Spleen (tissue), 7 donors: Measurements from ENCODE around the gene MIPEP.

Experiments used
- CTCF ChIP-seq, 11 experiments: fragments of 200-600 bp in 7 of 11; fragments of 450-650 bp in 4 of 11; sonication (generic) in 4 of 11; IDR thresholded peaks in 8 of 11; conservative IDR thresholded peaks in 3 of 11; 1 replicate in 7 of 11; 2 replicates in 4 of 11; pipeline versions ENCODE4 v1.4.0 to v1.8.0; 2016 to 2021; ENCODE audit warnings: antibody characterized with exemption in 11 of 11, inconsistent platforms in 4 of 11, mild to moderate bottlenecking in 1 of 11
- POLR2AphosphoS5 ChIP-seq, 3 donors: sonication (generic); formaldehyde crosslinking; IDR thresholded peaks; one replicate each; pipeline ENCODE4 v1.5.1; 2017; ENCODE audit warnings: antibody characterized with exemption in 3 of 3
- donor health status: DM: no; HTN: no; CAD: no; lungs with moderate emphysema.
- donor health status: DM: no; HTN: no; CAD: no.
- donor health status: DM: no; HTN: no; CAD: no.

DNA sequence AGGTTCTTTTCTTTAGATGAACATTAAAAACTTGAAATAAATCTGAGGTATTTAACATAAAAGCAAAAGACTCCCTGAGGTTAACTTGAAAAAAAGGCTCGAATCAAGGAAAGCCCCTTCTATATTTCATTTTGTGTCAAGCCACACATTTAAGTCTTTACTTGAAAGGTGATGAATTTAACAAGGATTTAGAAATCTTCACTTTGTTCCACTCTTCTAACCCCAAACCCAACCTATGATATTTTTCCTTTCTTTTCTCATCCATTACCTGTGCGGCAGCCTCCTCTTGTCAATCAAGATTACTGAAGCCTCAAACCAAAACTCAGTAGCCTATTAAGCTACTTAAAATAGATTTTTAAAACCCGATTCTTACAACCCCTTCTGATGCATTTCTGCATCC is 33.8 kb downstream of the MIPEP start:
- TF ChIP-seq CTCF (IDR thresholded peaks at IDR 0.05 in 8 of 11, conservative IDR thresholded peaks at IDR 0.05 in 3 of 11) (no peak), POLR2AphosphoS5 (IDR thresholded peaks at IDR 0.05) (no peak)
